Measurements from ENCODE around the gene TEKTIP1. TPM values are rescaled to one million over a fixed set of nuclear protein-coding genes. Genes with fewer than 3 reads are reported as not detected.
"Not testable (repeated sequence)": the region's sequence is repeated elsewhere in the genome, so short reads cannot be mapped to it uniquely, and the experiment has no call there.

Gene TEKTIP1
- total and polyA plus RNA-seq, 2 experiments from 2014 or later: 5.4 to 5.9 TPM

DNA sequence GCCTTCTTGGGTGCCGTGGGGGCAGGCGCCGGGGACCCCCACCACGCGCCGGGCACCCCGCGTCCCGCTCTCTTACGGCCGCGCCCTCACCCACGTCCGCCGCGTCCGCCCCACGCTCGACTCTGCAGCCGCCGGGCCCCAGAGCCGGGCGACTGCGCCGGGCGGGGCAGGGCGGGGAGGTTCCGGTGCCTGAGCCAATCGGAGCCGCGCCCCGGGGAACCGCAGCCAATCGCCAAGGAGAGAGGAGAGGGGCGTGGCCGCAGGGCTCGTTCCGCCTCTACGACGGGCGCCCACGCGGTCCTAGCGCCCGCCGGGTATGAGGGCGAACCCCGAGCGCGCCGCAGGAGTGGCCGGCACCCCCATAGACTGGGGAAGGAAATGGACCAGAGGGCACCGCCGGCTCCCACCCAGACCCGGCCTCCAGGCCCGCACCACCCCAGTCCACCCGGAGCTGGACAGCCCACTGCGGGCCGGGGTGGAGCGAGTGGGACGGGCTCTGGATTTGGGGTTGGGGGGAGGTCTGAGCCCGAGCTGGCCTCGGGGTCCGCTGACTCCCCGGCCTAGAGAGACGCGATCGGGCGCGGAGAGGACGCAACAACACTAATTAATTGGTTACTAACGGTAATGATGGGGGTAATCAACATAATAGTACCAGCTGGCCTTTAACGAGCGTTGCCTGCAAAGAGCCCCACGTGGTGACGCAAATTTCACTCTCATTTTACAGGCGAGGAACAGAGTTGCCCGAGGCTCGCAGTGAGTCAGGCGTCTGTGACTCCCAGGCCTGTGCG lies 18.7 kb downstream of the TEKTIP1 start, which contains the start of gene MFSD12:
Gene MFSD12 (minus strand): TSS at position 126 of the 788 bp plus-strand sequence. CDS start 183 bp downstream, outside the sequence.
- no peak for TF ChIP-seq CTCF (IDR thresholded peaks at IDR 0.05; ENCODE audit: low read depth, low read length)
- Histone ChIP-seq H3K27ac (no peak within 1 kb of the TSS), H3K36me3 (no peaks in the 10 kb centered on the region), H3K9me3 (ENCODE audit: low read depth) (no peaks in the 10 kb centered on the region), H3K4me3 (peak within 1 kb of the TSS; percentile 66), H3K4me1 (ENCODE audit: low read depth) (no peaks in the 10 kb centered on the region), H3K27me3 (no peaks in the 10 kb centered on the region)
- peak; percentile 95 to 97 for DNase-seq (ENCODE audit: low read depth in 1 of 2, low spot score in 1 of 2)

- no peak for TF ChIP-seq CTCF (IDR thresholded peaks at IDR 0.05; ENCODE audit: low read depth, low read length)
- Histone ChIP-seq H3K36me3 (no peaks in the 10 kb centered on the region), H3K9me3 (ENCODE audit: low read depth) (no peaks in the 10 kb centered on the region), H3K4me3 (no peak overlapping the region), H3K27me3 (no peaks in the 10 kb centered on the region), H3K27ac (no peak overlapping the region), H3K4me1 (ENCODE audit: low read depth) (no peaks in the 10 kb centered on the region)
- DNase-seq (ENCODE audit: low read depth in 1 of 2, low spot score in 1 of 2): no peak
Measured at GRCh38 chr19:3563709-3564524, 24.9 kb downstream of the TEKTIP1 start.

GRCh38 chr19:3565139-3565538 lies 26.2 kb downstream of the TEKTIP1 start:
- Histone ChIP-seq H3K9me3 (ENCODE audit: low read depth) (no peaks in the 10 kb centered on the region), H3K4me3 (no peak overlapping the region), H3K36me3 (no peaks in the 10 kb centered on the region), H3K4me1 (ENCODE audit: low read depth) (no peaks in the 10 kb centered on the region), H3K27me3 (no peaks in the 10 kb centered on the region), H3K27ac (no peak overlapping the region)
- no peak for DNase-seq (ENCODE audit: low read depth in 1 of 2, low spot score in 1 of 2)
- TF ChIP-seq CTCF (IDR thresholded peaks at IDR 0.05; ENCODE audit: low read depth, low read length): no peak

GRCh38 chr19:3570042-3570441 lies 31.1 kb downstream of the TEKTIP1 start:
- not testable (repeated sequence) for H3K27me3 ChIP-seq; H3K9me3 ChIP-seq (ENCODE audit: low read depth); H3K36me3 ChIP-seq; H3K4me3 ChIP-seq; DNase-seq (ENCODE audit: low read depth in 1 of 2, low spot score in 1 of 2); H3K27ac ChIP-seq; H3K4me1 ChIP-seq (ENCODE audit: low read depth)

DNA sequence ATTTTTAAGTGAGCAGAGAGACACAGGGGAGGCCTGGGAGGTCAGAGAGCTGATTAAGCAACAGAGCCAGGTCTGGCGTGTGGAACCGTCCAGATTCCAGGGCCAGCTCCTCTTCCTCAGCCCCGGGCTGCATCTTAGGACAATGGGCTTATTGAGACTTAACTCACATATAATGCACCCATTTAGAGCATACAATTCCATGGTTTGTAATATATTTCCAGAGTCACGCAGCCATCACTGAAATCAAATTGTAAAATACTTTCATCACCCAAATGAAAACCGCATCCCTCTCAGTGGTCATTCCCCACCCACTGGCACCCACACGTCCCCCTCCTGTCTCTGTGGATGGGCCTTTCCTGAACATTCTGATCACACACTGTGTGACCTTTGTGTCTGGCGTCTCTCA lies 31.6 kb downstream of the TEKTIP1 start:
- Histone ChIP-seq H3K4me1 (ENCODE audit: low read depth) (no peaks in the 10 kb centered on the region), H3K36me3 (no peaks in the 10 kb centered on the region), H3K9me3 (ENCODE audit: low read depth) (no peaks in the 10 kb centered on the region), H3K27me3 (no peaks in the 10 kb centered on the region), H3K27ac (no peak overlapping the region), H3K4me3 (no peak overlapping the region)
- TF ChIP-seq CTCF (IDR thresholded peaks at IDR 0.05; ENCODE audit: low read depth, low read length): no peak
- no peak for DNase-seq (ENCODE audit: low read depth in 1 of 2, low spot score in 1 of 2)

All from cardiac muscle cell (in vitro differentiated cells and primary cell).